HG02981 (cell line): ENCODE data around the gene FEZ2.

Experiments
- ATAC-seq: cut with Tn5 transposase; IDR thresholded peaks from one replicate; pipeline ENCODE4 v1.9.1; 2021; ENCODE audit warnings: mild to moderate bottlenecking, moderate library complexity; ENCODE audit not compliant: unreplicated experiment

FEZ2 gene

GRCh38 chr2:36587556-36587955 lies 10.4 kb downstream of the FEZ2 start:
- no peak for ATAC-seq

- ATAC-seq, result no peak
Measured at GRCh38 chr2:36587101-36587500, 10.9 kb downstream of the FEZ2 start.

GRCh38 chr2:36586672-36587071 lies 11.3 kb downstream of the FEZ2 start:
- no peak for ATAC-seq

DNA sequence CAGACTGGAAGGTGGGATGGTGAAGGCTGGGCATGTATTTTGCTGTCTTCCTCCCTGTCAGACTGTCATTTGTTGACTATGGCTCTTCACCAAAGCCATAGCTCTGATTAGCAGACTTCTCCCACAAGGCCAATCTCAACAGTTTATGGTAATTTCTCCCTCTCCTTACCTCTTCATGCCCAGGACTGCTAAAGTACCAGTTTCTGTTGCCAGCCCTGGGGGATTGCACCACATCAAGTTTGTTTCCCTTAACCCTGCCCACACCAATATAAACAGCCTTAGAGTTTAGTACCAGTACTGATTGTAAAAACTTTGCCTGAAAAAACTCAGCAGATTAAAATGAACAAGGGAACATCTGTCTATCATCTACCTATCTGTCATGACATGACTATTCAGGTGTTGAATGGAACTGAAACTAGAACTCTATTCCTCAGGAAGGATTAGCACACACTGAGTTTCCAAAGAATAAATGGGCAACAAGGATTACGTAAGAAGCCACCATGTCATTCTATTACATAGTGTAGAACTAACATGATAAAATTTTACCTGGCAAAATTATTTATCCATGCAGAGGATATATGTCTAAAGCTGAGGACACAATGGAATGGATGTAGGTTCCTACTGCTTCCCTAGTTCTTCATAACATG lies 13.7 kb downstream of the FEZ2 start:
- ATAC-seq, result no peak

DNA sequence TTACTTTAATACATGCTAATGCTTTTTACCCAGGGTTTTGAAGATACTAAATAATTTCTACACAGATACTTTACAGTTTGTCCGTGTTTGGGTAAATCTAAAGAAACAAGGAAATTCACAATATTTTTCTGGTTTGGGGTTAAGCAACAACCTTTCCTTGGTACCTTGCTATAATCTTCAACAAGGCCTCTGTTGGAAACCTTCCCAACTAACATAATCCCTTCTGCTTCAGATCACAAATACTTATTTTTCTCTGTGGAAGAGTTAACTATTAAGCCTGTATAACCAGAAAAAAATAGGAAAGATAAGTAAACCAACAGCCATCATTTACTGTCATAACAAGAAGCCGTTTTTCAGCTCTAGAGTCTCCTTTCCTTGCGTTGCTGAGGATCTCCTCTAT lies 15.0 kb downstream of the FEZ2 start:
- no peak for ATAC-seq

DNA sequence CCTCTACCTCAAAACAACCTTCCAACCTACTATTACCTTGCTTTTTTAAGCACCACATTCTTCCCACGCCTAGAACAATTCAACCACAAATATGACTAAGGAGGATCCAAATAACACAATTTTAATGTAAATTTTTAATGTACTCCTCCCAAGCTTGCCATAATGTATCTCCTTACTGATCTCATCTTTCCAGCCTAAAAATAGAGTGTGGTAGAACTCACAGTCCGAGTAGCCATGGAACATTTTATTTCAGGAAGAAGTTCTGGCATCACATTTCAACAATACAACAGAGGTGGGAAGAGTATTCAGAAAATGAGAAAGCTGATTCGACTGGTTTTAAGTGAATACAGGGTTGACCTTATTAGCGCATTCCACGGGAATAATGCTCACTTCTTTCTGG lies 15.4 kb downstream of the FEZ2 start:
- ATAC-seq, result no peak

DNA sequence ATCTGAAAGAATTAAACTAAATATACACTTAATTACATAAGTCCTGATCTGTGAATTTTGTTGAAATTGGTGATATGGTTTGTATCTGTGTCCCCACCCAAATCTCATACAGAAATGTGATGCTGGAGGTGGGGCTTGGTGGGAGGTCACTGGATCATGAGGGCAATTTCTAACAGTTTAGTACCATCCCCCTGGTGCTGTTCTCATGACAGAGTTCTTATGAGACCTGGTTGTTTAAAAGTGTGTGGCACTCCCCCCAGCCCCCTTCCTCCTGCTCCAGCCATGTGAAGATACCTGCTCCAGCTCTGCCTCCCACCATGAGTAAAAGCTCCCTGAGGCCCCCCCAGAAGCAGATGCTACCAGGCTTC lies 18.7 kb downstream of the FEZ2 start:
- ATAC-seq, result no peak

GRCh38 chr2:36578343-36579296 lies 19.3 kb downstream of the FEZ2 start:
- ATAC-seq, result no peak

DNA sequence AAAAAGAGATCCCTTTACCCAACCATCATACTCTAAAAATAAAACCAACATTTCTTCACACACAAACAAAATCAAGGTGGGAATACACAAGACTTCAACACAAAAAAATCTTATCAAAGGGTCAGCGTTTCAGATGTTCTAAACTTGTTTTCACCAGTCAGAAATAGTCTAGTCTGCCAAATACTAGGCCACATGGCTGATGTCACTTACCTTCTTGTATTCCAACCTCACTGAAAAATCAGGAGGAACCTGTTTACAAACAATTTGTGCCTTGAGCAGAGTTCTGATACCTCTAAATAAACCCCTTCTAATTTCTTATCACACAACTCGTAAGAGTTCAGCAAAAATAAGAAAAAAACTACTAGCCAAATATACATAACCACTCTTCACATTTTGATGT lies 20.1 kb downstream of the FEZ2 start:
- no peak for ATAC-seq

DNA sequence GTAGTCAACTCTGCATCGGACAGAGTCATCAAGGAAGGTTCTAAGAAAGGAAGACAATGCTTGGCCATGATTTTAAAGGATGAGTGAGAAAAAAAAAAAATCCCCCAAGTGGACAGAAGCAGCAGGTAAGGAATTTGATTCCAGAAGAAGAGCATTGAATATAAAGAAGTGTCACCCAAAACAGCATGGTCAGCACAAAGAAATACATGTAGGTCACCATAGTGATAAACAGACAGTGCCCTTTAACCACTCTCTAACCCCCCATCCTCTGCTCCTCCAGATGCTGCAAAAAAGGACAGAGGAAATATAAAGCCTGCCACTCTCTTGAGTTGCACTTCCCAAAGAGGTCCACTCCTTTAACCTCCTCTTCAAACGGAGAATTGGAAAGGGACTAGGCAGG lies 23.4 kb downstream of the FEZ2 start:
- ATAC-seq, result no peak

DNA sequence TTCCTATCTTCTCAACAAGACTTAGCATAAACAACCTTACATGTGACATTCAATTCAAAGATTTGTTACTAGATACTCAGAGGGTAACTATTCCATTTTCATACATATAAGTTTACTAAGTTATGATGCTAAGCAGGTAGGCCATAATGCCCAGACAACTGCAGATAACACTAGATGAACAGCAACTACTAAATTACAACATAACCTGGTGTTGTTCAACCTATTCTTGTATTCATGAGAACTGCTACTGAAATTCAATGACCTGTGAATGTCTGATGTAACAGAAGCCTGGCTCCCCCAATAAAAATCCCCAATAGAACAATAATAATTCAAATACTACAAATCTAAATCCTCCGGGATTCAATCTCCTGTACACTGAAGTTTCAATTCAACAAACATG lies 24.8 kb downstream of the FEZ2 start:
- no peak for ATAC-seq

DNA sequence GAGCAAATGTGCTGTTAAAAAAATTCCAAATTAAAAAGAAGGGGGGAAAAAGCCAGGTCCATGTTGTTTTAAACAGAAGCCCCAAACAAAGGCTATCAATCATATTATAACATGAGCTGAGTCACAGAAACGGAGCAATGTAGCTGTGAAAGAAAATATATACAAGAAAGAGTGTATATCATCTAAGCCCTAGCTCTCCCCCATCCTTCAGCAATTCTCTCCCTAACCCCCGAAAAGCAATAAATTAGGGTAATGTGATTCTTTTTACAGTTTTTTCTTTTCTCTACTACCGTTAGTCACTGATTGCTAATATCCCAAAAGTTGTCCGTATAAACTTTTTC lies 25.3 kb downstream of the FEZ2 start:
- ATAC-seq, result no peak

GRCh38 chr2:36572054-36572718 lies 25.8 kb downstream of the FEZ2 start:
- no peak for ATAC-seq

- no peak for ATAC-seq
Measured at GRCh38 chr2:36570416-36570815, 27.6 kb downstream of the FEZ2 start.

- no peak for ATAC-seq
Measured at GRCh38 chr2:36569267-36569856, 28.6 kb downstream of the FEZ2 start.

- ATAC-seq, result no peak
Measured at GRCh38 chr2:36568516-36569246, 29.3 kb downstream of the FEZ2 start.

GRCh38 chr2:36567711-36568408 lies 30.1 kb downstream of the FEZ2 start:
- no peak for ATAC-seq

- ATAC-seq, result no peak
Measured at GRCh38 chr2:36566887-36567286, 31.1 kb downstream of the FEZ2 start.

DNA sequence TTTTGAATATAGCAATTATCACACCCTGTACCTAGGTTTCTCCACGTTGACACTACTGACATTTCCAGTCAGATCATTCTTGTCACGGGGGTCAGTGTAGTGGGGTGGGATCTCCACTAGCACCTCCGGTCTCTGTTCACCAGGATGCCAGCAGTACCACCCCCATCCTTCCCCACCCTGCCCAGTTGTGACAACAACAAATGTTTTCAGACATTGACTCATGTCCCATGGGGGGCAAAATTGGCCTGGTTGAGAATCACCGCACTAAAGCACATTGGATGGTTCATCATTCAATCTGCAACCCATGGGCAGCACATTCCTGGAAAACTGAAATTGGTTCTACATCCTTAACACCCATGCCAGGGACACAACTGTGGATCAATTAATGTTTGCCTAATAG lies 32.3 kb downstream of the FEZ2 start:
- no peak for ATAC-seq

DNA sequence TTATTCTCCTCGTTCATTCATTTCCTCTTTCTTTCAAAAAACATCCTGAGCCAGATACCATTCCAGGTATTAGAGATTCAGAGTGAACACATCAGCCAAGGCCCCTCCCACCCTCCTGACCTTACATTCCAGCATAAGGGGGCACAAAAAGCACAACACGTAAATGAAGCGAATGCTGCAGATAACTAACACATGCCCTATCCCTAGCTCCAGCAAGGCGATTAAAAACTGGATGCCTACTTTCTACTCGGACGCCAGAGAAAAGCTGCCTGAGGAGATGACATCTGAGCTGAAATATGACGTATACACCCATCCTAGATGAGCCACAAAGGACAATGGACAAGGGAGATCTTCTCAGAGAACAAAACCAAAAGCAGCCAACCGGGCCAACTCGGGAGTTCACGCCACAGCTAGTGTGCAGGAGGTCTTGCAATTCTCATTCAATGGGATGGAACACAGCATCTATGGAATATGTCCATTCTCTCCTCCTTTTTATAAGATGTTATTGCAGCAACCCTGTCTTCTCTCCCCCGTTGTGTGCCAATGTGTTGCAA lies 33.5 kb downstream of the FEZ2 start:
- ATAC-seq, result no peak
